Measurements from ENCODE around the gene LARGE2. TPM values are rescaled to one million over a fixed set of nuclear protein-coding genes. Genes with fewer than 3 reads are reported as not detected.

LARGE2 gene
- total and polyA plus RNA-seq, 2 of the 13 experiments (the other 11 are each of a cell fraction or from before 2014, with no cell fraction given) = 8.5 to 21.6 TPM

- FAIRE-seq = no peak
- H3K4me1 ChIP-seq (ENCODE audit: insufficient read depth, low read length) = peaks cover 46% of the 10 kb centered on the region
- no peaks in the 10 kb centered on the region for H3K36me3 ChIP-seq (replicated peaks in 1 of 2; ENCODE audit: control insufficient read depth in 1 of 2, insufficient read depth in 2 of 2, low read length in 2 of 2)
- no peak overlapping the region for H3K9ac ChIP-seq (ENCODE audit: insufficient read depth, low read depth, low read length)
- H3K79me2 ChIP-seq (ENCODE audit: insufficient read depth, low read length) = no peaks in the 10 kb centered on the region
- intact Hi-C loops (cut with micrococcal nuclease; ENCODE audit: unreplicated experiment) = no loop called here
- DNase-seq (ENCODE audit: low spot score) = no peak
- ChIA-PET CTCF (ENCODE audit: low intra/inter-chr PET ratio, low total read pairs) (no interaction called here), POLR2A (interaction anchor here (0.8 to 1.9 kb wide), 2 partner anchors 10 to 18 kb away, joined by 3 to 8 read pairs; partner anchors contain the start of gene PEX16)
- TF ChIP-seq PHF21A (CRISPR knock-in tag; IDR thresholded peaks at IDR 0.05) (no peak), ZNF883 (CRISPR knock-in tag; IDR thresholded peaks at IDR 0.05; ENCODE audit: not compliant biosample characterization) (peak; percentile 29)
- H4K20me1 ChIP-seq (ENCODE audit: insufficient read depth, low read length) = no peaks in the 10 kb centered on the region
- no peak overlapping the region for H2AFZ ChIP-seq (ENCODE audit: low read length)
- no peak overlapping the region for H3K27ac ChIP-seq (ENCODE audit: extremely low read length, insufficient read depth, low read length)
- H3K4me2 ChIP-seq (ENCODE audit: low read depth, low read length) = peak overlapping the region; percentile 63; the same call in 1 of the 2 replicates
- no TSS peak for BruUV-seq (replicated peaks)
- peaks cover 0 to 21% of the 10 kb centered on the region in 2 experiments; a peak in 1 of 5 replicates for H3K27me3 ChIP-seq (ENCODE audit: control insufficient read depth in 1 of 2, insufficient read depth in 2 of 2, low read length in 2 of 2)
- no peak for ATAC-seq
- H3K4me3 ChIP-seq (replicated peaks in 1 of 3; ENCODE audit: insufficient read depth in 1 of 3, low read depth in 2 of 3, low read length in 3 of 3) = no peak overlapping the region; a peak in 1 of 6 replicates
- in situ Hi-C loops (cut with HindIII; ENCODE audit: extremely low pct_ligation_motif_present, low pct_unique_long_range_greater_than_20kb) = no loop called here
- no CpG with 5 or more reads among the region's 3 CpGs for WGBS (ENCODE audit: low lambda C conversion rate)
- no peaks in the 10 kb centered on the region for H3K9me3 ChIP-seq (ENCODE audit: low read length)
Observed at GRCh38 chr11:45899086-45899447, 23.4 kb upstream of the LARGE2 start.

DNA sequence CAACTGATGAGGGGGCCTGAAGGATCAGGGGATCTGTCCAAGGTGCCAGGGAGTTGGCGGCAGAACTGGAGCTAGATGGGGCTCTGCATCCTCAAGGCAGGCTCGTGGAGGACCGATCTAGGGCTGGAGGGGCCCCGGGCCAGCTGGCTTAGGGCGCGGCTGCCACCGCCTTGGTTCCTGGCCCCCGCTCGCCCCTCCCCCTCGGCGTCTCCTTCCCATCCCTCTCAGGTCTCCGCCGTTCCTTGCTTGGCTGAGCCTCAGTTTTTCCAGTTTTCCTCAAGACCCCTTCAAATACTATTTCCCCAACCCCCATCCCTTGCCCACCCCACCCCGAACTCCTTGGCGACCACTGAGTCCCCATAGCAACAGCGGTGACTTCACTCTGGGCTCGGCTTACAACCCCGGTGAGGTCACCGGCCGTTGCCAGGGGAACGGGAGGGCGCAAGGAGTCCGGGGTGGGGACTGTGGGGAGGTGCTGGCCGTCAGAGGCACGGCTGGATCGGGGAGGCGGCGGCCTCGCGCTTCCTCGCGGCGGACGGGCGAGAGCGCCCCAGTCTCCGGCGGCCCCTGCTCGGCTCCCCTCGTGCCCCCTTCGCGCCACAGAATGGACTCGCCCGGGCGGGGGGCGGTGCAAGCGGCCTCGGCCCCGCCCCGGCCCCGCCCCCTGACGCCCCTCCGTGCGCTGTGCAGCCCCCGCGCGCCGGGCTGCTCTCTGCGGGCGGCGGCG, 22.8 kb upstream of the LARGE2 start:
- POLR2A ChIA-PET = interaction anchor here (0.8 to 1.9 kb wide), 2 partner anchors 10 to 18 kb away, joined by 3 to 8 read pairs; partner anchors contain the start of gene PEX16
- H3K27ac ChIP-seq (ENCODE audit: extremely low read length, insufficient read depth, low read length) = no peak overlapping the region
- H3K9me3 ChIP-seq (ENCODE audit: low read length) = no peaks in the 10 kb centered on the region
- H3K4me2 ChIP-seq (ENCODE audit: low read depth, low read length) = peak overlapping the region; percentile 63
- peak overlapping the region; percentile 35 to 71 (median 60); a peak in 5 of 6 replicates for H3K4me3 ChIP-seq (replicated peaks in 1 of 3; ENCODE audit: insufficient read depth in 1 of 3, low read depth in 2 of 3, low read length in 3 of 3)
- 16% methylated on average over 13 of the region's 62 CpGs for WGBS (ENCODE audit: low lambda C conversion rate)
- ATAC-seq = peak; percentile 57
- H2AFZ ChIP-seq (ENCODE audit: low read length) = no peak overlapping the region
- no peaks in the 10 kb centered on the region for H3K36me3 ChIP-seq (replicated peaks in 1 of 2; ENCODE audit: control insufficient read depth in 1 of 2, insufficient read depth in 2 of 2, low read length in 2 of 2)
- CTCF ChIA-PET (ENCODE audit: low intra/inter-chr PET ratio, low total read pairs) = no interaction called here
- FAIRE-seq = no peak
- H3K4me1 ChIP-seq (ENCODE audit: insufficient read depth, low read length) = peaks cover 46% of the 10 kb centered on the region
- H3K9ac ChIP-seq (ENCODE audit: insufficient read depth, low read depth, low read length) = peak overlapping the region; percentile 54; the same call in 1 of the 2 replicates
- H3K27me3 ChIP-seq (ENCODE audit: control insufficient read depth in 1 of 2, insufficient read depth in 2 of 2, low read length in 2 of 2) = peaks cover 0 to 21% of the 10 kb centered on the region in 2 experiments; a peak in 1 of 5 replicates
- intact Hi-C loops (cut with micrococcal nuclease; ENCODE audit: unreplicated experiment) = no loop called here
- H3K79me2 ChIP-seq (ENCODE audit: insufficient read depth, low read length) = no peaks in the 10 kb centered on the region
- no TSS peak for BruUV-seq (replicated peaks)
- peak; percentile 69 for DNase-seq (ENCODE audit: low spot score)
- in situ Hi-C loops (cut with HindIII; ENCODE audit: extremely low pct_ligation_motif_present, low pct_unique_long_range_greater_than_20kb) = no loop called here
- no peaks in the 10 kb centered on the region for H4K20me1 ChIP-seq (ENCODE audit: insufficient read depth, low read length)
- TF ChIP-seq YY1 (IDR thresholded peaks at IDR 0.05; ENCODE audit: insufficient read depth, insufficient replicate concordance, low read depth, low read length) (peak; percentile 1), SNAPC5 (CRISPR knock-in tag; IDR thresholded peaks at IDR 0.05; ENCODE audit: borderline replicate concordance) (0 out of 2 replicates have a peak, but pooled peaks have one; percentile 33), MXI1 (IDR thresholded peaks at IDR 0.05; ENCODE audit: borderline replicate concordance, low read depth, low read length) (peak; percentile 79; the same call in 2 of the 3 replicates), ZBTB7B (CRISPR knock-in tag; IDR thresholded peaks at IDR 0.05) (no peak), ZBTB39 (CRISPR knock-in tag; IDR thresholded peaks at IDR 0.05) (no peak)

All from HepG2 (cell line).